ENCODE results near the gene PLEKHH3.
A peak's percentile ranks its signal among the peaks of the same experiment; 100 is the strongest.

PLEKHH3 gene

GRCh38 chr17:42618442-42619150 is 58.2 kb downstream of the PLEKHH3 start:
- TF ChIP-seq CTCF (conservative IDR thresholded peaks at IDR 0.05; ENCODE audit: control insufficient read depth, insufficient read depth, low read depth, low read length), result no peak
- no peak overlapping the region for H3K4me3 ChIP-seq (ENCODE audit: control insufficient read depth, low read depth, low read length)

GRCh38 chr17:42617956-42618431 is 58.8 kb downstream of the PLEKHH3 start:
- no peak for DNase-seq (ENCODE audit: low read depth)
- TF ChIP-seq CTCF (conservative IDR thresholded peaks at IDR 0.05; ENCODE audit: control insufficient read depth, insufficient read depth, low read depth, low read length), result no peak
- no peak overlapping the region for H3K4me3 ChIP-seq (ENCODE audit: control insufficient read depth, low read depth, low read length)

More at GRCh38 chr17:42618442-42619150, 58.2 kb downstream of the PLEKHH3 start:
- DNase-seq (ENCODE audit: low read depth), result peak; percentile 12

Data from fibroblast of mammary gland (primary cell).